DND-41 (cell line): ENCODE measurements around the gene KRT1.

Experiments used
- EZH2 ChIP-seq: IDR thresholded peaks from 3 replicates; pipeline ENCODE4 v1.6.1; 2012; ENCODE audit warnings: borderline replicate concordance, low read depth, mild to moderate bottlenecking, moderate library complexity, low read length, inconsistent platforms; ENCODE audit not compliant: severe bottlenecking
- TF ChIP-seq, protein P1 (sequence below): IDR thresholded peaks from 2 replicates; pipeline ENCODE4 v1.5.1; 2012; ENCODE audit warnings: borderline replicate concordance, low read length, moderate library complexity, mild to moderate bottlenecking; ENCODE audit not compliant: poor library complexity, severe bottlenecking; ENCODE audit errors: extremely low read depth

GRCh38 chr12:52703878-52704277 is 23.7 kb upstream of the KRT1 start:
- TF ChIP-seq, protein P1, sequence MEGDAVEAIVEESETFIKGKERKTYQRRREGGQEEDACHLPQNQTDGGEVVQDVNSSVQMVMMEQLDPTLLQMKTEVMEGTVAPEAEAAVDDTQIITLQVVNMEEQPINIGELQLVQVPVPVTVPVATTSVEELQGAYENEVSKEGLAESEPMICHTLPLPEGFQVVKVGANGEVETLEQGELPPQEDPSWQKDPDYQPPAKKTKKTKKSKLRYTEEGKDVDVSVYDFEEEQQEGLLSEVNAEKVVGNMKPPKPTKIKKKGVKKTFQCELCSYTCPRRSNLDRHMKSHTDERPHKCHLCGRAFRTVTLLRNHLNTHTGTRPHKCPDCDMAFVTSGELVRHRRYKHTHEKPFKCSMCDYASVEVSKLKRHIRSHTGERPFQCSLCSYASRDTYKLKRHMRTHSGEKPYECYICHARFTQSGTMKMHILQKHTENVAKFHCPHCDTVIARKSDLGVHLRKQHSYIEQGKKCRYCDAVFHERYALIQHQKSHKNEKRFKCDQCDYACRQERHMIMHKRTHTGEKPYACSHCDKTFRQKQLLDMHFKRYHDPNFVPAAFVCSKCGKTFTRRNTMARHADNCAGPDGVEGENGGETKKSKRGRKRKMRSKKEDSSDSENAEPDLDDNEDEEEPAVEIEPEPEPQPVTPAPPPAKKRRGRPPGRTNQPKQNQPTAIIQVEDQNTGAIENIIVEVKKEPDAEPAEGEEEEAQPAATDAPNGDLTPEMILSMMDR: no peak
- TF ChIP-seq EZH2: no peak
